IPS DF 4.7 (cell line): Measurements from ENCODE around the gene RBM17.
"Not testable (repeated sequence)": the region's sequence is repeated elsewhere in the genome, so short reads cannot be mapped to it uniquely, and the experiment has no call there.

ENCODE experiments used
- DNase-seq: peaks from one replicate; pipeline ENCODE4 v3.0.0-alpha.2; 2013; ENCODE audit warnings: low spot score; ENCODE audit errors: extremely low read depth

Gene RBM17, protein sequence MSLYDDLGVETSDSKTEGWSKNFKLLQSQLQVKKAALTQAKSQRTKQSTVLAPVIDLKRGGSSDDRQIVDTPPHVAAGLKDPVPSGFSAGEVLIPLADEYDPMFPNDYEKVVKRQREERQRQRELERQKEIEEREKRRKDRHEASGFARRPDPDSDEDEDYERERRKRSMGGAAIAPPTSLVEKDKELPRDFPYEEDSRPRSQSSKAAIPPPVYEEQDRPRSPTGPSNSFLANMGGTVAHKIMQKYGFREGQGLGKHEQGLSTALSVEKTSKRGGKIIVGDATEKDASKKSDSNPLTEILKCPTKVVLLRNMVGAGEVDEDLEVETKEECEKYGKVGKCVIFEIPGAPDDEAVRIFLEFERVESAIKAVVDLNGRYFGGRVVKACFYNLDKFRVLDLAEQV

DNA sequence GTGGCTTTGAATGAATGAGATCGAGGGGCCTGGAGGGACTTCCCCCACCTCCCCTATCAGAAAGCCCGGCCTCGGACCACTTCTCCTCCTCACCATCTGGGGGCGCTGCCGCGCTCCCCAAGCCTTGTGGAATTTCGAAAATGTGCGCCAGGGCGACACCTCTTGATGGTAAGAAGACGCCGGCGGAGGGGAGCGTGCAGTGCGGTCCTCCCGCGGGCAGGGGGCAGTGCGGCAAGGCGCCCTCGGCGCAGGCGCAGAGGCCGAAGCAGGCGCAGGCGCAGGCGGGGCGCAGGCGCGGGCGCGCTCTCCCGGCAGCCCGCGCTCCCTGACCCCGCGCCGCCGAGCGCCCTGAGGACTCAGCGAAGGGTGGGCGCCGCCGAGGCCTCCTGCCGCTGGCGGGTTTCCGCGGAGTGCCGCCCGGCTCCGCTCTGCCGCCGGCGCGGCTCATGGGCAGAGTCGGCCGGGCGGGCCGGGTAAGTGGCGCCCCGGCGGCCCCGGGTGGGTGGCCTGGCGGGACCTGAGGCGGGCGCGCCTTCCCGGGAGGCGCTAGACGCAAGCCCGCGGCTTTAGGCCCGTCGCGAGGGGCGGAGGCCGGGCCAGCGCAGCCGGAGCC is at the start of gene RBM17:
Gene RBM17, plus strand, starts transcription at position 314 of the 613 bp plus-strand sequence. CDS start 8,032 bp downstream, outside the sequence.
- no peak for DNase-seq

DNA sequence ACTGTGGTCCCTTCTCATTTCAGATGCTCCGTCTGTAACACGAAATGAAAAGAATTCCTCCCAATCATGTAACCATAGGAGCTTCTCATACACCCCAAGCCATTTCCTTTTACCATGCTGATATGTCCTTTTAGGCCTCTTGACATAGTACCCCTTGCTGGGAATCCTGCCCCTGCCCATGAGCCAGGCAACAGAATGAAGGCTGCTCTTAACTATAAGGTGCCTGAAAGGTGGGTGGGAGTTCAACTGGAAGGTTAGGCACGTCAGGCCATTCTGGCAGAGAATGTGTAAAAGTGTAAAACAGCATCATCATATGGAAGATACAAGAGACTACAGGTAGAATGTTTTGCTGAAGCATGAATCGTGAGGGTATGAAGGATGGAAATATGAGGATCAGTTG is 49.1 kb upstream of the RBM17 start:
- DNase-seq, result no peak

DNA sequence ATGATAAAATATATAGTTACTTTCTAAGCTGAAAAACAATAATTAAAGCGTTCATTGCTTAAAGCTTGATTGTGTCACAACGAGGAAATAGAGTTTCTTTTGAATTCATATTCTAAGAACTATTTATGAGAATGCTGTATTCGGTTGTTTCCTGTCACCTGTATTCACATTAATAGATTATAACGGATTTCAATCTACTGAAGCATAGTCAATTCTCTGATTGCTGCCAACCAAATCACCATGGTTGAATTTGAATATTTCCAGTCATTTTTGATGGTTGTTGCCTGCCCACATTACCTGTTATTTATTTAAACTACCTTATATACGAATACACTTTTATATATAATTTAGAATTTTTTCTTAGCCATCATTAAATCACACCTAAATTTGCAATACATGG is 48.6 kb upstream of the RBM17 start:
- no peak for DNase-seq

DNA sequence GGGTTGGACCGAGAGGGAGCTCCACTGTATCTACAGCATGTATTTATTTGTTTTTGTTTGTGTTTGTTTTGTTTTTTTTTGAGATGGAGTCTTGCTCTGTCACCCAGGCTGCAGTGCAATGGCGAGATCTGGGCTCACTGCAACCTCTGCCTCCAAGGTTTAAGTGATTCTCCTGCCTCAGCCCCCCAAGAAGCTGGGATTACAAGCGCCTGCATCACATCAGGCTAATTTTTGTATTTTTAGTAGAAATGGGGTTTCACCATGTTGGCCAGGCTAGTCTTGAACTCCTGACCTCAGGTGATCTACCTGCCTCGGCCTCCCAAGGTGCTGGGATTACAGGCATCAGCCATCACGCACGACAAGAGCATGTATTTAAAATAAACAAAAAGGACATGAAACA is 45.5 kb upstream of the RBM17 start:
- DNase-seq, result not testable (repeated sequence)

DNA sequence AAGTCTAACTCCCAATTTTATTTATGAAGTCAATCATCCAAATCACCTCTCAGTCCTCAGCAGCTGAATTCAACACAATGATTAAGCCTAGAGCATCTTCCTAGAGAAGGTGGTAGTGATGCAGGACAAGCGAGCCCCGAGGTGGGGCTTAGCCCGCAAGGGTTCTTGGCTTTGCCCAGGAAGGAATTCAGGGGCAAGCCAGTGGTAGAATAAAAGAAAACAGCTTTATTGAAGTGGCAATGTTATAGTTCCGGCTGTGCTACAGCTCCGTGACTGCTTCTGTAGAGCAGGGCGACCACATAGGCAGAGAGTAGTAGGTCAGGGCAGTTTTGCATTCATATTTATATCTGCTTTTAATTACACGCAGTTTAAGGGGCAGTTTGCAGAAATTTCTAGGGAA is 44.8 kb upstream of the RBM17 start:
- no peak for DNase-seq

DNA sequence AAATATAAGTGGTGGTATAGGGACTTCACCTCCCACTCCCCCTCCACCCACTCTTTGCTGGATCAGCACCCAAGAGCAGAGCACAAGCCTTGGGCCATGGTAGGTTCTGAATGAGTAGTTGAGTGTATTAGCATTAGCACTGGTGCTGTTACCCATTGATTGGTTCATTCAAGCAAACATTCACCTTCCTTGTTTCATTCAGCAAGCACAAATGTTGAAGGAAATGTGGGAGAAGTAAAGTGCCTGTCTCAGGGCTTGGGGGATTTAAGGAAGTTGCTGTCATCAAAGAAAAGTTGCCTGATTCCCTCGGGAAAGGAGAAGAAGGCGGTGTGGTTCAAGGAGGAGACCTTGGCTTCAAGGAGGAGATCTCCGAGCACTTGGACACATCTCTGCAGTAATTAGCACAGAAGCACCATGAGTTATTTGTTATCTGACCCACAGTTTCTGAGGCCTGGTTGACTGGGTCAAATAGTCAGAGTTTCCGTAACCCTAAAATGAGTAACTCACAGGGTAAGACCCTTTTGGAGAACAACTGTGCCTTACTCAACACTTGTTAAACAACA is 44.0 kb upstream of the RBM17 start:
- DNase-seq, result no peak

DNA sequence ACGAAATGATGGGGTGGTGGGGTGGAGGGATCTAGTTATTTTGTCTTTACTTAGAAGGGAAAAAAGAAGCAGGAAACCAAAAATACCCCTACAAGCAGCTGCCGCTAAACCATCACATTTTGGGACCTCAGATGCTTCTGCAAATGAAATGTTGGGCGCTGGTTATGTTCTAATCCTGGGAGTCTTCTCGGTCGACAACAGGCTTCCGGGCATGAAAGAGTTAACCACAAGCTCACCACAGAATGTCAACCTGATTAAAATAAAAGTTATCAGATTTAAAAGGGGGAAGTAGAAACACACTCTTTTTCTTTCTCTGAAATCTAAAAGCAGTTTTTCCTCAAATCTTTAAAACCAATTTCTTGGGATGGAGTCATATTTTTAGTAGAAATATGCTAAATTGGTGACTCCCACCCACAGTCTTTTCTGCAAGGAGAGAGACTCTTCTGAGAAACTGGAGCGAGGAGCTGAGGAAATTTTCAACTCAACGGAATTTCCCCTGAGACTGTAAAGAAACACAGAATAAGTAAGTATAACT is 43.5 kb upstream of the RBM17 start:
- no peak for DNase-seq

DNA sequence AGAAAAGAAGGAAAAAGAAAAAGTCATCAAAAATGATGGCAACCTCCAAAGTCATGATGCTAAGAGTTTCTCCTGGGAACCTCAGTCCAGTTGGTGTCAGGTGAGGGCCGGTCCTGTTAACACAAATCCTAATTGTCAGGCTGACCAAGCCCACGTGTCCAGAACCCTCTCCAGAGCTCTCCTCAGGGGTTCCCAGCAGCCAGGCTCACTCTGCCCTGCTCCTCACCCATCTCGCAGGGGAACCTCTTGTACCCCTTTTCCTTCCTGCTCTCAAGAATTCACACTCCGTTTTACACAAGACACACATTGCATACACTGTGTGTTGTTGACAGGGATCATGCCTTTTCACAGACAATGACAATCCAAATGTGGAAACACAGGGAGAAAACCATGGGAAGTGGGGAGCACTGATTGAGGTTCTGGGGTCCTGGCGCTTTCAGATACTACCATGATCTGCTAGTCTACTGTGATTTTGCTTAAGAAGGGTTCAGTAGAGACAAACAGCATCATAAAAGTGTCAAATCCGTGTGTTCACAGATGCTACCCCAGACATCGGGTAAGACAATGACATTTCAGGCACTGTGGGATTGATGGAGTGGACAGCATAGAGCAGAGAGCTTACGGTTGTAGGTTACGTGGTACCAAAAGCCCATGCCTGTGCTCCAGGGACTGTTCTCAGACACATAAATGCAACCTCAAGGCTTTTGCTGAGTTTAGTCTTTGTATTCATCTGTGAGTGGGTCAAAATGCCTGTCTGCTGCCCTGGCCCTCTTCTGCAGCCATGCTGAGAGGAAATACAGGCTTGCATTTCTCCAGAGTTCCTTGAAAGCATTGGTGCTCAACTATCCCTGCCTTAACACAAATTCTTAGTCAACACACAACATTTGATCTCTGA is 42.7 kb upstream of the RBM17 start:
- DNase-seq, result no peak

DNA sequence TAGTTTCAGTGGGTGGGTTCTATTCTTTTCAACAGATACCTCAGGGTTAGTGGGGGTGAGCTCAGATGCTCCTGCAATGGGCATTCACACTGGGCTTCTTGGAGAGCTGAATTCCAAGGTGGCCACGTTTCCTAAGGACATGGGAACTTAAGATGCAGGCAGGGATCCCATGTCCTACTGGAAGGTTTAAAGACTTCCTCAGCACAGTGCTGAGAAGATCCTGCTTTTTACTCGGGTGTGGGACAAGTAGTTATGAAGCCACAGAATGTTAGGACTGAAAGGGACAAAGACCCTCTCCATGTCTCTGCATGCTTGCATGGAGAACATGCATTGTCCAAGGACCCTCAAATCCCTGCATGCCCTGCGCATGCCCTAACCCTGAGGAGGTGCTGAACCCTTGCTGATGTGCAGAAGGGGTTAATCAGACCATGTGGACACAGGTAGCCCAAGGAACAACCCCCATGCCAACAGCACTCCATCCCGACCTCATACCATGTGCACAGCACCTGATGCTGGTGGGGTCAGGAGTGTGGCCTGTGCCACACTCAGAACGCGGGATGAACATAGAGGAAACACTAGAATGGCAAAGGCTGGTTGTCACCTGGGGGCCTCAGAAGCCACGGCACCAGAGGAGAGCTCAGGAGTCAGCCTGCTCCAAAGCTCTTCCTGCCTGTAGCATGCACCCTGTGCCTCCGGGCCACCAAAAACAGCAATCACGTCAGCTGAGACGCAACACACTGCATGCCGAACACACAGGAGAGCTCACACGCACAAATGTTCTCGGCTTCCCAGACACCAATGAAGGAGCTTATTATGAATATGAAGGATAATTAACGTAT is 41.8 kb upstream of the RBM17 start:
- DNase-seq, result no peak

DNA sequence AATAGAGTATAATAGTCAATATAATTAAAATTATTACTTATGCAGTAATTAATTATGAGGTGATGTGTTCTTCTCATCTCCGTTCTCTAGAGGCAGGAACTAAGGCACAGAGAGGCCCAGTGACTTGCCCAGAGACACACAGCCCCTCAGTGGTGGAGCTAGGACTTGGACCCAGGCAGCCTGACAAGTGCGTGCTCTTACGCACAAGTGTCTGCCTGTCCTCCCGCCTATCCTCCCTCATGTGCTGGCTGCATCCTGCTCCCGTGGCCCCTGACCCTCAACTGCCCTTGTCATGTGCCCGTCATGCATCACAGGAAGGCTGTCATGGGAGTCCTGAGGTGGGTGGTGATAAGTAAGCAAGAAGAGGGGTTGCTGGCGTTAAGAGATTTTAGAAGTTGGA is 41.0 kb upstream of the RBM17 start:
- no peak for DNase-seq

DNA sequence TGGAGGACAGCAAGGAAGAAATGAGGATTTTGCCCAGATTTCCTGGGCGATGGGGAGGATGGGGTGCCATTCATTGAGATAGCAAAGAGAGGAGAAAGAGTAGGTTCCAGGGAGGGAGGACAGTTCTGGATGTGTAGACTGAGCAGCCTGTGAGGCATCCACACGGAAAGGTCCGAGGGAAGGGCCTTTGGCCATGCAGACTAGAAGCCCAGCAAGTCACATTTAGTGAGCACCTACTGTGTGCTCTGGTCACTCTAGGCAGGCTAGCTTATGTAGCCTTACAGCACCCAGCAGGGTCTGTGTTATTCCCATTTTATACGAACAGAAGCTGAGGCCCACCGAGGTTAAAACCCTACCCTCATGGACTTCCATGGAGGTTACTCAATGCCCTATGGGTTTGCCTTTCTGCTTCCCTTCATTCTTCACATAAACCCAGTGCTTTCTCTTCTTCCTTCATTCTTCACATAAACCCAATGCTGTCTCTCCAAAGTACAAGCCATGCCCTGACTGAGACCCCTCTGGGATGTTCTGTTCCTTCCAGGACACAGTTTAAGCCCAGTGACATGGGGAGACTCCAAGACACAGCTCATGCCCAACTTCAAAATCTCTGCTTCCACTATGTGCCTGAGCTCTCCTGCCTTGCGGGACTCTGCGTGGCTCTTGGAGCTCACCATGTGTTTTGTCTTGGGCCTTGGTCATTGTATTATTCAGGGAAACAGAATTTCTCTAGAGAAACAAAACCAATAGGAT is 40.4 kb upstream of the RBM17 start:
- no peak for DNase-seq

DNA sequence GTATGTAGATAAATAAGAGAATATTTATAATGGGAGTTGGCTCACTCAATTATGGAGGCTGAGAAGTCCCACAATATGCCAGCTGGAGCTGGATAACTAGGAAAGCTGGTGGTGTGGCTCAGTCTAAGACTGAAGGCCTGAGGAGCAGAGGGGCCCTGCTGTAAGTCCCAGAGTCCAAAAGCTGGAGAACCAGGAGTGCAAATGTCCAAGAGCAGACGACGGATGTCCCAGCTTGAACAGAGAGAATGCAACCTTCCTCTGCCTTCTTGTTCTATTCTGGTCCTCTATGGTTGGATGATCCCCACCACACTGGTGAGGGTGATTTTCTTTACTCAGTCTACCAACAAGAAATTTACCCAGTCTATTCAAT is 39.8 kb upstream of the RBM17 start:
- no peak for DNase-seq

DNA sequence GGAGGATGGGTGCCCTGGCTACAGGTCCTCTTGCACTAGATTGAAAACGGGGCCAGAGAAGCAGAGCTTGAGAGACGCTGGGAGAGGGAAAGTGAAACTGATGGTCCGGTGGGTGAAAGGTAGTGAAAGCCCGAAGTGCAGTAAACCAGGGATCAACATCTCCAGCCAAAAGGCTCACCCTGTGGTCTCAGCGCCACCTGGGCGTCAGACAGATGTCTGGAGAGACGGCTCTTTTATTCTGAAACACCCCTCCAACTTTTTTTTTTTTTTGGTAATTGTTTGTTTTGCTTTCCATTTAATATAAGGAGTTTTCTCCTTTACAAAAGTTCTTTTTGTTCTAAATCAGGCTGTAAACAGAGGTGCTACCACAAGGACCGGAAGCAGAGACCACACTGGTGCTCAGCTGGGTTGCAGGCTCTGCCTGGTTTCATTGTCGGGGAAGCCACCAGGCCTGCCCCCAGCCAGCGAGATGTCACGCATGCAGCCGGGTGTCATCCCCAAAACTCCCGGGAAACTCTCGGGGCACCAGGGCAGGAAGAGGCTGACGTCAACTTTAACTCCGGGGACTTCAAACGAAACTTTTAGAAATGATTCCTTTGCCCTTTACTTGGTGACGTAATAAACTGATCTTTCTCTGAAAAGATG is 37.9 kb upstream of the RBM17 start:
- DNase-seq, result no peak

DNA sequence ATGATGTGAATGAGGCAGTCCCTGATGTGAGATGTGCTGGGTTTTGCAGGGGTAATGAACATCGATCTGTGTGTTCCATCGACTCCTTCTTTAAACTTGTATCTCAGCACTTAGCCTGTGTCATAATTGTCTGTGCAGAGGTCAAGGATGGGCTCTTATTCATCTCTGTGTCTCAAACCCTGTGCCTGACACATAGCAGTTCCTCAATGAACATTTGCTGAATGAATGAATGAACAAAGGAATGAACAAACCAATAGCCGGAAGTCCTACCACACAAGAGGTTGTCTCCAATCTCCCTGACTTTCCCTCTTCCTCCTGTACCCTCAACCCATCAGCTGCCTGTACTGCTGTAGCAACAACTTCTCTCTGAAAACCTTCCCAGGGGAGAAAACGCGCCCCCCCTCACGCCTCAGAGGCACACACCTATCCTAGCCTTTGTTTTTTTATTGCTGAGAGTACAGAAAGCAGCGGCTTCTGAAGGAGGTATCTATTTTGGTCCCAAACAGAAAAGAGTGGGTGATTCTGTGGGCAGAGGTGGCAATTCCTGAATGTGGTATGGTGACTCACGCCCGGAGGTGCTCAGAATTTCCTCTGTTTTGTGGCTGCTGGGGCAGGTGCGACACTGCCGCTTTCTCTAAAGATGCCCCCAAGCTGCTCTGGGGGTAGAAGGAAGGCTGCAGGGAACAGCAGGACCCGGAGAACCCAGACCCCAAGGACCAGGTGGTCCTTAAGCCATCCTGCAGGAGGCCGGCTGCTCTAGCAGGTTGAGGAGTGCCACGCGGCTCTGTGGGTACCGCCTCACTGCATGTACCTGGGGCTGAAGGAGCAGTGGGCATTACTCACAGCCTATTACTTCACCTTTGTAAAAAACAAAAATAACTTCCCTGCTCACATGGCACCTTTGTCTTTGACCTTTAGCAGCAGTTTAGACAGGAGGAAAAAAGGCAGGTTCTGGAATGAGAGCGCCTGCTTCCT is 36.3 kb upstream of the RBM17 start:
- no peak for DNase-seq

DNA sequence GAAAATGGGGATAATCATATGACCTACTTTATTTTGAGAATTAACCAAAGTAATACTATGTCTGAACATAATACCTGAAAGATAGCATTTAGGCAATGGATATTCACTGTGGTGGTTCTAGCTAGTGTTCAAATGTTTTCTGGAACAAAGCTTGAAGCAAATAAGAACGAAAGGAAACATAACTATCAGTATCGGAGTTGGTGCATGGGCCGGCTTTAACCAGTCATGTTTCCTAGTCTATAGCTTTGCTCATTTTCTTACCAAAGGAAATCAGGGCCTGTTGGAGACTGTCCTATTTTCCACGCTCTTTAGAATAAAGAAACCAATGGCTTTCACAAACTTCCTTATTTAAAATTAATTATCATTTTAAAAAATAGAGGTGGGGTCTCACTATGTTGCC is 35.5 kb upstream of the RBM17 start:
- no peak for DNase-seq

DNA sequence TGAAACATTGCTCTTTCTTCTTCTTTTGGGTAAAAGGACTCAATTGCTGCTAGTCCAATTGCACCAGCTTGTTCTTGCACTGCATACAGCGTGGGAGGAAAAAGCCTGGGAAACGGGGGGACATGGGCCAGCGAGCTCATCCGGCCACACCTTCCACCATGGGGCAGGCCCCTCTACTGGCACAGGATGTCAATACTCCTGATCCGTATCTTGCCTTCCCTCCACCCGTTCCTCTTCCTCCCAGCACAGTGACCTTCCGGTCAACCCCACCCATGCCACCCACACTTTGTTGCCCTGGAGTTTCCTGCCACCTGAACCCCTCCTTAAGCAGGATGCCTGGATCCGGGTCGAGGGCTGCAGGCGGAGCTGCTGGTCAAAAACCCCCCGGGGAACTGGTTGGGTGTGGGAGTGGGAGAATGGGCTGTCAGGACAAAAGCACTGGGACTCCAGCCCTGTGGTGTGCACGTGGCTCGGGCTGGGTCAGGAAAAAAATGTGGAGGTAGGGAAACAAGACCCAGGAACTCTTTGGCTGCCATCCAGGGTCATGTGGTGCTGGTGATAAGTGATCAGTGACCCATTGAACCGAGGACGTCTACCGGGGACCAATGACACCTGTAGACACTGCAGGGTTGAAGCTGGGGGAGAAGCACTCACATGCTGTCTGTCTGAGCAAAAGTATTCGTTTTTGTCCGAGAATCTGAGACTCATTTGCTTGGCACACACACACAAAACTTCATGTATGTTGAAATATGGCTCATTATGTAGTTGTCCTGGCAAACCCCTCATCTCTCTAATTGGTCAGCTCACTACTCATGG is 34.8 kb upstream of the RBM17 start:
- no peak for DNase-seq

DNA sequence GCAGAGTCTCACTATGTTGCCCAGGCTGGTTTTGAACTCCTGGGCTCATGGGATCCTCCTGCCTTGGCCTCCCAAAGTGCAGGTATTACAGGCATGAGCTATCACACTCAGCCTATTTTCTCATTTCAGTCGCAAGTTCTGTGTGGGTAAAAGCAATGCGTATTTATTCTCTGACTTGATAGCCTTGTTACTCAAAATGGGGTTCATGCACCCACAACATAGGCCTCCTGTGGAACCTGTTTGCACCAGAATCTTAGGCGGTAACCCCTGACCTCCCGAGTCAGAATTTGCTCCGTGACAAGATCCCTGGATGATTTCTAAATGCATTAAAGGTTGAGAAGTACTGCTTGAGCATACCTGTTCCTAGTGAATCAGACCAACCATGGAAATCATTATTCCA is 34.0 kb upstream of the RBM17 start:
- no peak for DNase-seq
